ENCODE results near the gene AIF1L. TPM values are rescaled to one million over a fixed set of nuclear protein-coding genes. Genes with fewer than 3 reads are reported as not detected.
A peak's percentile ranks its signal among the peaks of the same experiment; 100 is the strongest.

AIF1L gene
- total RNA-seq, 2 experiments from 2014 or later: 0.37 to 1.4 TPM

- no peak overlapping the region for H3K27ac Mint-ChIP-seq
- H3K36me3 Mint-ChIP-seq (ENCODE audit: low read depth): no peaks in the 10 kb centered on the region
- DNase-seq: no peak
- H3K9me3 Mint-ChIP-seq: no peaks in the 10 kb centered on the region
- ChIA-PET CTCF (interaction anchor here (0.6 to 0.8 kb wide), 2 partner anchors 12 to 575 kb away, joined by 3 to 5 read pairs; partner anchors contain the start of gene AIF1L), POLR2A (interaction anchor here (0.8 kb wide), 1 partner anchor 24 kb away, joined by 8 read pairs; no protein-coding TSS in a partner anchor)
- H3K4me1 Mint-ChIP-seq: no peaks in the 10 kb centered on the region
- H3K27me3 Mint-ChIP-seq: peaks cover 2% of the 10 kb centered on the region
- no peak overlapping the region for H3K4me3 Mint-ChIP-seq
Measured at GRCh38 chr9:131084661-131085369, 11.5 kb upstream of the AIF1L start.

GRCh38 chr9:131085370-131086122, 10.8 kb upstream of the AIF1L start:
- CTCF ChIA-PET: interaction anchor here (0.6 to 0.9 kb wide), 3 partner anchors 11 to 574 kb away, joined by 3 to 5 read pairs (median 3); partner anchors contain the start of gene AIF1L
- POLR2A ChIA-PET: no interaction called here
- H3K27ac Mint-ChIP-seq: no peak overlapping the region
- no peaks in the 10 kb centered on the region for H3K9me3 Mint-ChIP-seq
- no peaks in the 10 kb centered on the region for H3K36me3 Mint-ChIP-seq (ENCODE audit: low read depth)
- H3K4me1 Mint-ChIP-seq: no peaks in the 10 kb centered on the region
- peaks cover 2% of the 10 kb centered on the region for H3K27me3 Mint-ChIP-seq
- DNase-seq: no peak
- H3K4me3 Mint-ChIP-seq: no peak overlapping the region

DNA sequence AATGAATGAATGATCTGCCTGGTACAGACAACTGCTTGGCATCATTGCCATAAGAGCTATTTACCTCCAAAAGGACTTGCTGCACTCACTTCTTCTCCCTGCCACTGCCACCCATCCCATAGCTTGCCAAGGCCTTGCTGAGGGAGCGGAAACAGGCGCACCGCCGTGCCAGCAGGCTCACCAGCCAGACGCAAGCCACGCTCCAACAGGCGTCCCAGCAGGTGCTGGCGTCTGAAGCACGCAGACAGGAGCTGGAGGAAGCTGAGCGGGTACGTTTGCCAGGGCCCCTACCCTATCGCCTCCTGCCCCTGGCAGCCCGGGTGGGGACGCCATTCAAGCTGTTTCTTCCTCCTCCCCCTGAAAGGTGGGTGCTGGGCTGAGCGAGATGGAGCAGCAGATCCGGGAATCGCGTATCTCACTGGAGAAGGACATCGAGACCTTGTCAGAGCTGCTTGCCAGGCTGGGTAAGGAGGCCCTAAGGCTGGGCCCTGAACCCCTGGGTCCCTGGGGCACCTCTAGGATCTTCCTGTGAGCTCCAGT, 8.9 kb upstream of the AIF1L start:
- ChIA-PET POLR2A (no interaction called here), CTCF (interaction anchor here (1.1 kb wide), 1 partner anchor 10 kb away, joined by 3 read pairs; no protein-coding TSS in a partner anchor)
- no peaks in the 10 kb centered on the region for H3K9me3 Mint-ChIP-seq
- DNase-seq: no peak
- H3K27ac Mint-ChIP-seq: no peak overlapping the region
- no peak overlapping the region for H3K4me3 Mint-ChIP-seq
- no peaks in the 10 kb centered on the region for H3K4me1 Mint-ChIP-seq
- H3K36me3 Mint-ChIP-seq (ENCODE audit: low read depth): no peaks in the 10 kb centered on the region
- H3K27me3 Mint-ChIP-seq: peaks cover 2% of the 10 kb centered on the region

DNA sequence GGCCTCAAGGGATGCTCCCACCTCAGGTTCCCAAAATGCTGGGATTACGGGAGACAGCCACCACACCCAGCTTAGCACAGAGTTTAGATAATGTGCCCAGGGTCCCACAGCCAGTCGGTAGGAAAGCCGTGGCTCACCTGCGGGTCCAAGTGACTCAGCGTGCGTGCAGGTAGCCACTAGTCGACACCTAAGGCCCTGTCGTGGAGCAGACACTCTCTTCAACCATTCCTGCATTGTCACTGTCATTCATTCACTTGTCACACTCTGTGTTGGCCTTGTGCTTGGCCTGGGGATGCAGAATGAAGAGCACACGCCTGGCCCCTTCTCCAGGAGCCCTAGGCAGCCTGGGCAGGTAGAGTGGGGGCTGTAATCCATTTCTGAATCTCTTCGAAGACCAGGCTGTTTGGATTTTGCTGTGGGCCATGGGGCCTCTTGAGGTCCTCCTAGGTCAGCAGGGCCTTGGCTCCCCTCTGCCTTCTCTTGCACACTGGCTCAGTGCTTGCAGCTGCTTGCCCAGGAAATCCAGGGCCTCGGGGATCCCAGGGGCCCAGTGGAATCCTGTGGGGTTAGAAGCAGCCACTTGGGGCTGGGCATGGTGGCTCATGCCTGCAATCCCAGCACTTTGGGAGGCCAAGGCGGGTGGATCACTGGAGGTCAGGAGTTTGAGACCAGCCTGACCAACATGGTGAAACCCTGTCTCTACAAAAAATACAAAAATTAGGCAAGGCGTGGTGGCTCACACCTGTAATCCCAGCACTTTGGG, 6.1 kb upstream of the AIF1L start:
- ChIA-PET POLR2A (no interaction called here), CTCF (no interaction called here)
- Mint-ChIP-seq H3K9me3 (no peaks in the 10 kb centered on the region), H3K4me3 (no peak overlapping the region), H3K36me3 (ENCODE audit: low read depth) (no peaks in the 10 kb centered on the region), H3K4me1 (no peaks in the 10 kb centered on the region), H3K27ac (no peak overlapping the region), H3K27me3 (peaks cover 14% of the 10 kb centered on the region)
- DNase-seq: no peak

DNA sequence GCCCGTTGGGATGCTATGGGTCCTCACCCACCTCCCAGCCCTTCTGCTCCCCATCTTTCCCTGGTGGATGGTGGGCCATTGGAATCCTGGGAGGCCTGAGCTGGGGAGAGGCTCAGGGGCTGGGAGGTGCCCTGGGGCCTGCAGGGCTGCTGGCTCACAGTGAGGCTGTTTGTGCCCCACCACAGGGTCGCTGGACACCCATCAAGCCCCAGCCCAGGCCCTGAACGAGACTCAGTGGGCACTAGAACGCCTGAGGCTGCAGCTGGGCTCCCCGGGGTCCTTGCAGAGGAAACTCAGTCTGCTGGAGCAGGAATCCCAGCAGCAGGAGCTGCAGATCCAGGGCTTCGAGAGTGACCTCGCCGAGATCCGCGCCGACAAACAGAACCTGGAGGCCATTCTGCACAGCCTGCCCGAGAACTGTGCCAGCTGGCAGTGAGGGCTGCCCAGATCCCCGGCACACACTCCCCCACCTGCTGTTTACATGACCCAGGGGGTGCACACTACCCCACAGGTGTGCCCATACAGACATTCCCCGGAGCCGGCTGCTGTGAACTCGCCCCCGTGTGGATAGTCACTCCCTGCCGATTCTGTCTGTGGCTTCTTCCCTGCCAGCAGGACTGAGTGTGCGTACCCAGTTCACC, 4.9 kb upstream of the AIF1L start:
- Mint-ChIP-seq H3K4me1 (peaks cover 4% of the 10 kb centered on the region), H3K9me3 (no peaks in the 10 kb centered on the region), H3K4me3 (no peak overlapping the region), H3K27ac (no peak overlapping the region), H3K27me3 (peaks cover 23% of the 10 kb centered on the region), H3K36me3 (ENCODE audit: low read depth) (no peaks in the 10 kb centered on the region)
- CTCF ChIA-PET: interaction anchor here (1.1 kb wide), 1 partner anchor 245 kb away, joined by 3 read pairs; no protein-coding TSS in a partner anchor
- POLR2A ChIA-PET: no interaction called here
- DNase-seq: no peak

DNA sequence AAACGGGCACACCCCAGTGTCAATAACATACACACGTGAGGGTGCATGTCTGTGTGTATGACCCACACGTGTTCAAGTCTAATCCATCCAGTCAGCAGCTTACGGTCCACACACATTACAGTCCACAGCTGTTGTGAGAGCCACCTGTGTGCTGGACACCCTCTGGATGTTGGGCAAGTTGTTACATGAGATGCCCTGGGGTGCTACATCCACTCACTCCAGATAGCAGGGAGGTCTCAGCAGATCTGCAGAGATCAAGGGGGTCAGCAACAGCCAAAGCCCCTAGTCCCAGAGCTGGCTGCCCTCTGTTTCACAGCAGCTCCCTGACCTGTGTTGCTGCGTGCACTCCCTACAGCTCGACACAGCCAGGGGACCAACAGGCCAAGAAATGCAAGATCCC, 4.3 kb upstream of the AIF1L start:
- H3K4me3 Mint-ChIP-seq: no peak overlapping the region
- no peaks in the 10 kb centered on the region for H3K9me3 Mint-ChIP-seq
- DNase-seq: no peak
- peaks cover 27% of the 10 kb centered on the region for H3K27me3 Mint-ChIP-seq
- POLR2A ChIA-PET: no interaction called here
- peaks cover 6% of the 10 kb centered on the region for H3K4me1 Mint-ChIP-seq
- H3K27ac Mint-ChIP-seq: no peak overlapping the region
- CTCF ChIA-PET: interaction anchor here (1.1 kb wide), 1 partner anchor 244 kb away, joined by 3 read pairs; no protein-coding TSS in a partner anchor
- no peaks in the 10 kb centered on the region for H3K36me3 Mint-ChIP-seq (ENCODE audit: low read depth)

DNA sequence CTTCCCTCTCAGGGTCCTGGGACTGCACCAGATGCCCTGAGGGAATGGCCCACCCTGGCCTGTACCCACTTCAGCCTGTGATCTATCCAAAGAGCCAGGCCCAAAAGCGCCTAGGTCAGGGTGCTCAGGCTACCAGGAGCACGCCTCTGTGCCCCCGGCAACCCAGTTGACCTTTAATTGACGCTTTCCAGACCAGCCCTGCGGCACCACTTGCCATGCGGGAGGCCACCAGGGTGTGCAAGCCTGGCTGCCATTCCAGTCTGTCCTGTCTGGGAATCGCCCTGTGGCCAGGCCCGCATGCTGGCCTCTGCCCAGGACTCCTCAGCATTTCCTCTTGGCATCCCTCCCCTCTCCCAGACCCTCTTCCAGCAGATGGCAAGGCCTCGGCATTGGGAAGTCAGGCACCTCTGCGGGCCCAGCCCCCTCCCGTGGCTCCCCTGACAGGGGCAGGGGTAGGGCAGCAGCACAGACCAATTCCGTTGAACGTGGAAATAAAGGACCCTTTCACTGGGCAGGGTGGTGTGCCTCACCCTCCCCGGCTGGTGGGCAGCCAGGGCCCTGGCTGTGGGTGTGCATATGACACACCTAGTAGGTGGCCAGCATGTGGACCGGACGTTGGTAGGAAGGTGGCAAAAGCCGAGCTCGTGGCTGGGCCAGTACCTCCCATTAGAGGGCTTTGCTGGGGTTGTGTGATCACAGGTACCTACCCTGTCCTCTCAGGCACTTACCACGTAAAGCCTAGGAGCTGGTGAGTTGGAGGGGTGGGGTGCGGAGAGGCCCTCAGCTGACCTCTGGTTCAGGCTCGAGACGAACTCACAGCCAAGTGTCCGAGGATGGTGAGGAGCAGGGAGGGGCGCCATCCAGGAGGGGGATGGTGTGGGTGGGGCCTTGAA, 3.5 kb upstream of the AIF1L start:
- ChIA-PET POLR2A (no interaction called here), CTCF (no interaction called here)
- no peak for DNase-seq
- Mint-ChIP-seq H3K4me1 (peaks cover 11% of the 10 kb centered on the region), H3K36me3 (ENCODE audit: low read depth) (no peaks in the 10 kb centered on the region), H3K9me3 (no peaks in the 10 kb centered on the region), H3K4me3 (no peak overlapping the region), H3K27ac (no peak overlapping the region), H3K27me3 (peaks cover 34% of the 10 kb centered on the region)

GRCh38 chr9:131094015-131094414, 2.3 kb upstream of the AIF1L start:
- H3K4me3 Mint-ChIP-seq: no peak overlapping the region

GRCh38 chr9:131094622-131095021, 1.7 kb upstream of the AIF1L start:
- Mint-ChIP-seq H3K36me3 (ENCODE audit: low read depth) (no peaks in the 10 kb centered on the region), H3K4me3 (no peak overlapping the region), H3K27ac (no peak overlapping the region), H3K27me3 (peaks cover 34% of the 10 kb centered on the region), H3K9me3 (no peaks in the 10 kb centered on the region), H3K4me1 (peaks cover 11% of the 10 kb centered on the region)
- POLR2A ChIA-PET: interaction anchor here (0.6 kb wide), 1 partner anchor 383 kb away, joined by 3 read pairs; no protein-coding TSS in a partner anchor
- CTCF ChIA-PET: interaction anchor here (2.0 kb wide), 1 partner anchor 12 kb away, joined by 4 read pairs; no protein-coding TSS in a partner anchor
- no peak for DNase-seq

More at GRCh38 chr9:131094015-131094414, 2.3 kb upstream of the AIF1L start:
- H3K27me3 Mint-ChIP-seq: peaks cover 34% of the 10 kb centered on the region
- no peak overlapping the region for H3K27ac Mint-ChIP-seq
- DNase-seq: no peak
- ChIA-PET POLR2A (no interaction called here), CTCF (no interaction called here)
- peaks cover 11% of the 10 kb centered on the region for H3K4me1 Mint-ChIP-seq
- H3K36me3 Mint-ChIP-seq (ENCODE audit: low read depth): no peaks in the 10 kb centered on the region
- no peaks in the 10 kb centered on the region for H3K9me3 Mint-ChIP-seq

DNA sequence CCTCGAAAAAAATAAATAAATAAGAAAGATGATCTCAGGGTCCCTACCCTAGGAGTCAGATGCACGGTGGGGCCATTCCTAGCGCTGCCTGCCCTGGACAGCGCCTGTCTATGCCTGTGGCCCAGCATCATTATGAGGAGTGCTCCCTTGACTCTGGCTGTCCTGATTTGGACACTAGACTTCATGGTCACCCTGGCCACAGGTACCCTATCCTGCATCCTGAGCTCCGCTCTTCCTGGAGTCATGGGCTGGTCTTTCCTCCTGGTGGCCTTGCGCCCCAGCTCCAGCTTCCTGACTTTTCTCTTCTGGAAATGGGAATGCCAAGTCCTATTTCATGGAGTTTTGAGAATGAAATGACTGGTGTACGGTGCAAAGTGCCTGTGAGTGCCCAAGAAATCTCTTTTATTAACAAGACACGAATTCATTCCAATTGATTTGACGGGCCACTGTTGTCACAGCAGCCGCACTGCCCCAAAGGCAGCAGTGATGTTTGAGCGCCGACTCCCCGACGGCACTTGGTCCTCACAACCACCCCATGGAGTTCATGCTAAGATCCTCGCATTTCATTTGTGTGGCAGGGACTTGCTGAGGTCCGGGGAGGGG, 564 bp upstream of the AIF1L start:
- peaks cover 11% of the 10 kb centered on the region for H3K4me1 Mint-ChIP-seq
- H3K27ac Mint-ChIP-seq: no peak overlapping the region
- H3K4me3 Mint-ChIP-seq: peak overlapping the region; percentile 54
- DNase-seq: no peak
- peaks cover 34% of the 10 kb centered on the region for H3K27me3 Mint-ChIP-seq
- H3K36me3 Mint-ChIP-seq (ENCODE audit: low read depth): no peaks in the 10 kb centered on the region
- POLR2A ChIA-PET: no interaction called here
- CTCF ChIA-PET: interaction anchor here (1.2 to 2.0 kb wide), 4 partner anchors 10 to 65 kb away, joined by 3 to 5 read pairs (median 4); no protein-coding TSS in a partner anchor
- H3K9me3 Mint-ChIP-seq: no peaks in the 10 kb centered on the region
